Gastroesophageal sphincter (tissue), 4 donors: ENCODE results near the gene NEU1. TPM values are rescaled to one million over a fixed set of nuclear protein-coding genes. Genes with fewer than 3 reads are reported as not detected.

Experiments
- ATAC-seq: fragments of 150-250 bp; one replicate; pipeline ENCODE4 v1.9.1; 2016; ENCODE audit warnings: mild to moderate bottlenecking, moderate library complexity
- H3K27ac ChIP-seq, 4 donors: fragments of 200-600 bp; sonication (generic) in 3 of 4; 1 replicate in 3 of 4; 2 replicates in 1 of 4; pipeline ENCODE4 v1.5.1; 2016 to 2019
- H3K27me3 ChIP-seq: fragments of 200-600 bp; sonication (generic); one replicate; pipeline ENCODE4 v1.5.1; 2019
- H3K36me3 ChIP-seq, 2 donors: fragments of 200-600 bp; sonication (generic); one replicate each; pipeline ENCODE4 v1.5.1; 2019; ENCODE audit warnings: control low read depth in 1 of 2
- H3K4me1 ChIP-seq, 3 donors: fragments of 200-600 bp; sonication (generic); 1 replicate in 2 of 3; 2 replicates in 1 of 3; pipeline ENCODE4 v1.5.1; 2016 to 2019; ENCODE audit warnings: control low read depth in 2 of 3
- H3K4me3 ChIP-seq, 2 donors: fragments of 200-600 bp; sonication (generic); one replicate each; pipeline ENCODE4 v1.5.1; 2019; ENCODE audit warnings: mild to moderate bottlenecking in 1 of 2, moderate library complexity in 1 of 2
- H3K9me3 ChIP-seq, 3 donors: fragments of 200-600 bp; sonication (generic); one replicate each; pipeline ENCODE4 v1.5.1; 2017 to 2019; ENCODE audit warnings: control low read depth in 2 of 3
- CTCF ChIP-seq, 4 experiments: fragments of 200-600 bp in 2 of 4; fragments of 450-650 bp in 2 of 4; sonication (generic) in 1 of 4; IDR thresholded peaks; one replicate each; pipeline ENCODE4 v1.5.1; 2017 to 2019; ENCODE audit warnings: antibody characterized with exemption in 4 of 4, mild to moderate bottlenecking in 2 of 4, moderate library complexity in 2 of 4
- EP300 ChIP-seq: sonication (generic); formaldehyde crosslinking; IDR thresholded peaks from one replicate; pipeline ENCODE4 v1.6.1; 2017; ENCODE audit warnings: antibody characterized with exemption, mild to moderate bottlenecking
- POLR2A ChIP-seq, 2 donors: fragments of 450-650 bp; IDR thresholded peaks; one replicate each; pipeline ENCODE4 v1.6.1; 2017; ENCODE audit warnings: antibody characterized with exemption in 2 of 2, mild to moderate bottlenecking in 2 of 2, moderate library complexity in 1 of 2
- POLR2AphosphoS5 ChIP-seq: sonication (generic); formaldehyde crosslinking; IDR thresholded peaks from one replicate; pipeline ENCODE4 v1.6.1; 2017; ENCODE audit warnings: antibody characterized with exemption
- WGBS, 2 donors: methylation state at CpG; one replicate each; pipeline ENCODE4 v1.1.5; 2018; ENCODE audit warnings: low coverage in 1 of 2; 5-methylcytosine and 5-hydroxymethylcytosine counted together
- total RNA-seq, 4 donors: library from RNA; depleted of rRNA; stranded (reverse); fragments of >200 nt; gene quantifications; one replicate each; pipeline ENCODE4 v1.1.0, GENCODE V29; 2016

The NEU1 gene
- total RNA-seq, 4 donors from 2014 or later: 28.2 to 39.1 (median 30.5) TPM

- Histone ChIP-seq H3K9me3 (no peaks in the 10 kb centered on the region), H3K4me1 (peaks cover 4 to 78% (median 32%) of the 10 kb centered on the region in 3 donors), H3K27me3 (no peaks in the 10 kb centered on the region), H3K36me3 (peaks cover 0 to 31% of the 10 kb centered on the region in 2 donors), H3K27ac (peak overlapping the region; percentile 82 to 95 (median 94)), H3K4me3 (peak overlapping the region; percentile 81 to 86)
- peak in 1 of 4 experiments; percentile 5 for TF ChIP-seq CTCF (IDR thresholded peaks at IDR 0.05)
- peak; percentile 57 to 59 for TF ChIP-seq POLR2A (IDR thresholded peaks at IDR 0.05)
- no peak for TF ChIP-seq EP300
- peak; percentile 63 for TF ChIP-seq POLR2AphosphoS5
- ATAC-seq: peak; percentile 92
- 0% methylated on average over 3 to 30 of the region's 59 CpGs for WGBS, 2 donors
These were observed 28.0 kb downstream of the NEU1 start for GRCh38 chr6:31834367-31835250.

- Histone ChIP-seq H3K9me3 (no peaks in the 10 kb centered on the region), H3K4me3 (peak overlapping the region; percentile 63 to 93), H3K36me3 (peaks cover 0 to under 1% of the 10 kb centered on the region in 2 donors), H3K4me1 (peaks cover 4 to 54% (median 23%) of the 10 kb centered on the region in 3 donors), H3K27ac (peak overlapping the region in 3 of 4 donors; percentile 90 to 95 (median 95)), H3K27me3 (no peaks in the 10 kb centered on the region)
- WGBS, 2 donors: 68 to 72% methylated on average over 6 to 10 of the region's 15 CpGs
- peak; percentile 44 for TF ChIP-seq POLR2AphosphoS5
- TF ChIP-seq POLR2A (IDR thresholded peaks at IDR 0.05): no peak
- no peak for ATAC-seq
These were observed 31.0 kb downstream of the NEU1 start for GRCh38 chr6:31831350-31832215.

GRCh38 chr6:31830886-31831335 is 31.7 kb downstream of the NEU1 start:
- Histone ChIP-seq H3K27me3 (no peaks in the 10 kb centered on the region), H3K4me3 (peak overlapping the region; percentile 63 to 93), H3K4me1 (peaks cover under 1 to 54% (median 22%) of the 10 kb centered on the region in 3 donors), H3K27ac (peak overlapping the region; percentile 71 to 95 (median 92)), H3K36me3 (no peaks in the 10 kb centered on the region), H3K9me3 (no peaks in the 10 kb centered on the region)
- TF ChIP-seq POLR2A (IDR thresholded peaks at IDR 0.05) (no peak), POLR2AphosphoS5 (no peak), CTCF (IDR thresholded peaks at IDR 0.05) (no peak)
- no peak for ATAC-seq
- WGBS, 2 donors: 31 to 38% methylated on average over 6 of the region's 6 CpGs

- Histone ChIP-seq H3K27me3 (no peaks in the 10 kb centered on the region), H3K36me3 (no peaks in the 10 kb centered on the region), H3K4me1 (peaks cover 0 to 58% (median 23%) of the 10 kb centered on the region in 3 donors), H3K27ac (peak overlapping the region; percentile 71 to 95 (median 92)), H3K4me3 (peak overlapping the region; percentile 63 to 93), H3K9me3 (no peaks in the 10 kb centered on the region)
- 0% methylated on average over 9 to 14 of the region's 15 CpGs for WGBS, 2 donors
- TF ChIP-seq POLR2AphosphoS5: peak; percentile 18
- peak in 2 of 4 experiments; percentile 40 to 48 for TF ChIP-seq CTCF (IDR thresholded peaks at IDR 0.05)
- TF ChIP-seq EP300: no peak
- TF ChIP-seq POLR2A (IDR thresholded peaks at IDR 0.05): no peak
- no peak for ATAC-seq
These were observed 32.9 kb downstream of the NEU1 start for GRCh38 chr6:31829633-31830283.
